HepG2 (cell line): Measurements from ENCODE around the gene CALD1. TPM values are rescaled to one million over a fixed set of nuclear protein-coding genes. Genes with fewer than 3 reads are reported as not detected.
A peak's percentile ranks its signal among the peaks of the same experiment; 100 is the strongest.

ENCODE experiments used
- ATAC-seq: fragments of 200-7000 bp; cut with Tn5 transposase; 3 replicates; pipeline ENCODE4 v1.9.1; 2020; ENCODE audit warnings: mild to moderate bottlenecking, moderate library complexity
- BruUV-seq: library from RNA; stranded (reverse); fragments of 400-500 nt; replicated peaks from 2 replicates; lab custom pipeline; 2021; lab: Mats Ljungman, UMichigan
- CTCF ChIA-PET: fragments of 300-600 bp; formaldehyde crosslinking; extraction: SDS; loops from one replicate; lab custom pipeline; 2021; ENCODE audit warnings: low total read pairs, inconsistent platforms, low intra/inter-chr PET ratio; lab: Yijun Ruan, JAX
- POLR2A ChIA-PET: fragments of 350-600 bp; sonication (Branson Sonifier 250); formaldehyde crosslinking; loops from one replicate; lab custom pipeline; 2020; ENCODE audit warnings: antibody characterized with exemption, inconsistent platforms; lab: Yijun Ruan, JAX
- DNase-seq: peaks from one replicate; pipeline ENCODE4 v3.0.0-alpha.2; 2015; ENCODE audit warnings: low spot score
- FAIRE-seq: peaks from 3 replicates; lab custom pipeline; 2011; peaks lifted over from hg19 to GRCh38; lab: Jason Lieb, UNC
- H2AFZ ChIP-seq: one replicate; pipeline ENCODE4 v1.6.1; 2011; ENCODE audit warnings: low read length, inconsistent platforms
- H3K27ac ChIP-seq: fragments of 300-600 bp; 3 replicates; pipeline ENCODE4 v1.8.0; 2011; ENCODE audit warnings: mixed run types, mild to moderate bottlenecking, mixed read lengths, low read length, inconsistent platforms; ENCODE audit not compliant: insufficient read depth; ENCODE audit errors: extremely low read length
- H3K27me3 ChIP-seq, 2 experiments: fragments of 200-600 bp in 1 of 2; 2 replicates in 1 of 2; 3 replicates in 1 of 2; pipeline versions ENCODE4 v1.6.0 to v1.8.0; 2011; ENCODE audit warnings: low read length in 2 of 2, mild to moderate bottlenecking in 2 of 2, moderate library complexity in 2 of 2, inconsistent platforms in 1 of 2; ENCODE audit not compliant: insufficient read depth in 2 of 2, control insufficient read depth in 1 of 2
- H3K36me3 ChIP-seq, 2 experiments: fragments of 200-600 bp in 1 of 2; replicated peaks in 1 of 2; 2 replicates in 1 of 2; 3 replicates in 1 of 2; pipeline versions ENCODE4 v1.5.1 to v1.8.0; 2011; ENCODE audit warnings: low read length in 2 of 2, inconsistent platforms in 1 of 2; ENCODE audit not compliant: insufficient read depth in 2 of 2, control insufficient read depth in 1 of 2
- H3K4me1 ChIP-seq: 2 replicates; pipeline ENCODE4 v1.5.1; 2012; ENCODE audit warnings: low read length, inconsistent platforms; ENCODE audit not compliant: insufficient read depth
- H3K4me2 ChIP-seq: 2 replicates; pipeline ENCODE4 v1.6.0; 2011; ENCODE audit warnings: low read depth, low read length, inconsistent platforms
- H3K4me3 ChIP-seq, 3 experiments: fragments of 200-600 bp in 1 of 3; sonication (generic), shearing (Covaris generic) in 1 of 3; replicated peaks in 1 of 3; 2 replicates each; pipeline ENCODE4 v1.5.1; 2011 to 2016; ENCODE audit warnings: low read length in 3 of 3, inconsistent platforms in 2 of 3, low read depth in 2 of 3, mild to moderate bottlenecking in 2 of 3, control low read depth in 1 of 3, mixed read lengths in 1 of 3; ENCODE audit not compliant: insufficient read depth in 1 of 3
- H3K79me2 ChIP-seq: one replicate; pipeline ENCODE4 v1.6.1; 2011; ENCODE audit warnings: low read length, inconsistent platforms; ENCODE audit not compliant: insufficient read depth
- H3K9ac ChIP-seq: 2 replicates; pipeline ENCODE4 v1.6.0; 2011; ENCODE audit warnings: mild to moderate bottlenecking, low read depth, low read length, inconsistent platforms; ENCODE audit not compliant: insufficient read depth
- H3K9me3 ChIP-seq: 2 replicates; pipeline ENCODE4 v1.5.1; 2012; ENCODE audit warnings: mild to moderate bottlenecking, low read length
- H4K20me1 ChIP-seq: 2 replicates; pipeline ENCODE4 v1.6.0; 2011; ENCODE audit warnings: inconsistent platforms, mild to moderate bottlenecking, low read length, moderate library complexity; ENCODE audit not compliant: insufficient read depth
- BRD4 ChIP-seq: sonication (generic); formaldehyde crosslinking; IDR thresholded peaks from 2 replicates; pipeline ENCODE4 v1.4.0; 2020; ENCODE audit warnings: missing genetic modification reagents
- GLMP ChIP-seq: sonication (generic); formaldehyde crosslinking; IDR thresholded peaks from 2 replicates; pipeline ENCODE4 v1.9.0; 2021; ENCODE audit warnings: missing genetic modification reagents, mild to moderate bottlenecking, borderline replicate concordance
- LRRFIP1 ChIP-seq: sonication (generic); formaldehyde crosslinking; conservative IDR thresholded peaks from 2 replicates; pipeline ENCODE4 v1.4.0; 2020; ENCODE audit warnings: missing genetic modification reagents
- MNT ChIP-seq: fragments of 450-650 bp; IDR thresholded peaks from 2 replicates; pipeline ENCODE4 v1.6.1; 2016
- NFE2L2 ChIP-seq: fragments of 150-350 bp; IDR thresholded peaks from 2 replicates; pipeline ENCODE4 v1.6.1; 2014; ENCODE audit warnings: low read length
- RAD51 ChIP-seq: fragments of 450-650 bp; IDR thresholded peaks from 2 replicates; pipeline ENCODE4 v1.6.1; 2016; ENCODE audit warnings: borderline replicate concordance
- TSC22D2 ChIP-seq: sonication (generic); formaldehyde crosslinking; IDR thresholded peaks from 2 replicates; pipeline ENCODE4 v1.5.1; 2020; ENCODE audit warnings: missing genetic modification reagents, mild to moderate bottlenecking, borderline replicate concordance
- ZBTB34 ChIP-seq: sonication (generic); formaldehyde crosslinking; IDR thresholded peaks from 2 replicates; pipeline ENCODE4 v1.8.0; 2022; ENCODE audit warnings: mild to moderate bottlenecking, missing genetic modification reagents
- ZNF768 ChIP-seq: sonication (generic); formaldehyde crosslinking; IDR thresholded peaks from 2 replicates; pipeline ENCODE4 v1.4.0; 2020; ENCODE audit warnings: missing genetic modification reagents
- WGBS: methylation state at CpG from one replicate; pipeline ENCODE4 v1.1.6; 2017; ENCODE audit warnings: low lambda C conversion rate; 5-methylcytosine and 5-hydroxymethylcytosine counted together
- in situ Hi-C: cut with HindIII; loops from 2 replicates; pipeline ENCODE4 v1.10.0; 2017; ENCODE audit warnings: low pct_unique_long_range_greater_than_20kb; ENCODE audit not compliant: extremely low pct_ligation_motif_present
- intact Hi-C: fragments of 100-400 bp; cut with micrococcal nuclease; formaldehyde crosslinking; loops from one replicate; pipeline ENCODE4 v1.10.0; 2022; ENCODE audit not compliant: unreplicated experiment
- polyA plus RNA-seq, 8 experiments: library from polyadenylated mRNA; depleted of rRNA in 3 of 8; stranded (reverse) in 7 of 8; unstranded in 1 of 8; fragments of >200 nt; fragmentation: Illumina TruSeq in 4 of 8; extraction: Trizol in 4 of 8; gene quantifications; 2 replicates each; pipeline versions ENCODE4 v1.2.1 to v1.2.3, GENCODE V29; 2011 to 2016; ENCODE audit warnings: low read depth in 4 of 8, missing spikeins in 1 of 8, mixed read lengths in 1 of 8; ENCODE audit not compliant: insufficient read depth in 1 of 8
- total RNA-seq, 5 experiments: library from RNA; depleted of rRNA; stranded (reverse); fragments of >200 nt; fragmentation: Illumina TruSeq; extraction: Trizol; gene quantifications; 2 replicates each; pipeline ENCODE4 v1.2.3, GENCODE V29; 2016; ENCODE audit warnings: low read depth in 1 of 5

Gene CALD1
- total and polyA plus RNA-seq, 2 of the 13 experiments (the other 11 are each of a cell fraction or from before 2014, with no cell fraction given) = 53.0 to 112 TPM

GRCh38 chr7:134887523-134887922, 108.1 kb downstream of the CALD1 start:
- no peaks in the 10 kb centered on the region; a peak in 1 of 5 replicates for H3K27me3 ChIP-seq
- H2AFZ ChIP-seq = no peak overlapping the region
- no peak overlapping the region for H3K4me3 ChIP-seq
- no peak for FAIRE-seq
- ChIA-PET POLR2A (no interaction called here), CTCF (no interaction called here)
- peaks cover 9% of the 10 kb centered on the region for H3K79me2 ChIP-seq
- peaks cover 36% of the 10 kb centered on the region for H3K4me1 ChIP-seq
- DNase-seq = no peak
- no peaks in the 10 kb centered on the region for H3K36me3 ChIP-seq
- no peak overlapping the region for H3K9ac ChIP-seq
- no peak for ATAC-seq
- no peaks in the 10 kb centered on the region for H3K9me3 ChIP-seq
- TF ChIP-seq MNT = peak; percentile 86
- no peak for TF ChIP-seq LRRFIP1
- no peak for TF ChIP-seq GLMP (CRISPR knock-in tag)
- TF ChIP-seq RAD51 = peak; percentile 11; the same call in 1 of the 2 replicates
- no peak for TF ChIP-seq NFE2L2
- no peak for TF ChIP-seq TSC22D2 (CRISPR knock-in tag)
- no peak for TF ChIP-seq BRD4 (CRISPR knock-in tag)
- no peak for TF ChIP-seq ZNF768 (CRISPR knock-in tag)
- no peak for TF ChIP-seq ZBTB34
- no peak overlapping the region for H3K27ac ChIP-seq
- no peak overlapping the region for H3K4me2 ChIP-seq
- in situ Hi-C loops = no loop called here
- H4K20me1 ChIP-seq = no peaks in the 10 kb centered on the region
- 95% methylated on average over 8 of the region's 8 CpGs for WGBS
- no TSS peak for BruUV-seq
- intact Hi-C loops = no loop called here
